Measurements from ENCODE around the gene GRID2. TPM values are rescaled to one million over a fixed set of nuclear protein-coding genes. Genes with fewer than 3 reads are reported as not detected.

The GRID2 gene
- total and polyA plus RNA-seq, 9 of the 15 experiments (the other 6 are each of a cell fraction or from before 2014, with no cell fraction given): 0.04 TPM; not detected in 7

DNA sequence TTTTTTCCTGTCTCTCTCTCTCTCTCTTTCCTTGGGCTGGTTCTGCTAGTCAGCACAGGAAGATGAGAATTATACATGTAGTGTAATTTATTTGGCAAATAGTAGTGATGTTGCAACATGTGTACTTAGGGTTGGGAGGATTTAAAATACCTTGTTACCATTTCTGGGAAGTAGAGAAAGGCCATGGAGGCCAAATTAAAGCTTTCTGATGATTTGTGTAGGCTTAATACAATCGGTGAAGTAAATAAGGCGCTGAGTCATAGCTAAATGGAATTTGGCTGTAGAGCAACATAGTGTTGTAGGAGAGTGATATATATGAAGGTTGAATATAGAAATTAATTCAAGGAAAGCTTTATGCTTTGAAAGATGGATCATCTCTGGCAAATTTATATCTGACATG, 295.3 kb downstream of the GRID2 start:
- intact Hi-C loops (cut with micrococcal nuclease) (no loop called here), in situ Hi-C loops (cut with MboI) (no loop called here)
- 5% methylated on average over 2 of the region's 2 CpGs for WGBS (ENCODE audit: insufficient coverage, low coverage, missing lambda C conversion rate)
- TF ChIP-seq, protein P1, sequence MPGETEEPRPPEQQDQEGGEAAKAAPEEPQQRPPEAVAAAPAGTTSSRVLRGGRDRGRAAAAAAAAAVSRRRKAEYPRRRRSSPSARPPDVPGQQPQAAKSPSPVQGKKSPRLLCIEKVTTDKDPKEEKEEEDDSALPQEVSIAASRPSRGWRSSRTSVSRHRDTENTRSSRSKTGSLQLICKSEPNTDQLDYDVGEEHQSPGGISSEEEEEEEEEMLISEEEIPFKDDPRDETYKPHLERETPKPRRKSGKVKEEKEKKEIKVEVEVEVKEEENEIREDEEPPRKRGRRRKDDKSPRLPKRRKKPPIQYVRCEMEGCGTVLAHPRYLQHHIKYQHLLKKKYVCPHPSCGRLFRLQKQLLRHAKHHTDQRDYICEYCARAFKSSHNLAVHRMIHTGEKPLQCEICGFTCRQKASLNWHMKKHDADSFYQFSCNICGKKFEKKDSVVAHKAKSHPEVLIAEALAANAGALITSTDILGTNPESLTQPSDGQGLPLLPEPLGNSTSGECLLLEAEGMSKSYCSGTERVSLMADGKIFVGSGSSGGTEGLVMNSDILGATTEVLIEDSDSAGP (CRISPR knock-in tag; IDR thresholded peaks at IDR 0.05): no peak
- no peak for TF ChIP-seq ZNF75A (CRISPR knock-in tag; IDR thresholded peaks at IDR 0.05)
- no peak for TF ChIP-seq FOSL1 (tag; conservative IDR thresholded peaks at IDR 0.05)
- no peak for TF ChIP-seq PRPF4 (IDR thresholded peaks at IDR 0.05; ENCODE audit: insufficient read depth, low read depth, low read length, poor library complexity, severe bottlenecking)
- TF ChIP-seq, protein P2, sequence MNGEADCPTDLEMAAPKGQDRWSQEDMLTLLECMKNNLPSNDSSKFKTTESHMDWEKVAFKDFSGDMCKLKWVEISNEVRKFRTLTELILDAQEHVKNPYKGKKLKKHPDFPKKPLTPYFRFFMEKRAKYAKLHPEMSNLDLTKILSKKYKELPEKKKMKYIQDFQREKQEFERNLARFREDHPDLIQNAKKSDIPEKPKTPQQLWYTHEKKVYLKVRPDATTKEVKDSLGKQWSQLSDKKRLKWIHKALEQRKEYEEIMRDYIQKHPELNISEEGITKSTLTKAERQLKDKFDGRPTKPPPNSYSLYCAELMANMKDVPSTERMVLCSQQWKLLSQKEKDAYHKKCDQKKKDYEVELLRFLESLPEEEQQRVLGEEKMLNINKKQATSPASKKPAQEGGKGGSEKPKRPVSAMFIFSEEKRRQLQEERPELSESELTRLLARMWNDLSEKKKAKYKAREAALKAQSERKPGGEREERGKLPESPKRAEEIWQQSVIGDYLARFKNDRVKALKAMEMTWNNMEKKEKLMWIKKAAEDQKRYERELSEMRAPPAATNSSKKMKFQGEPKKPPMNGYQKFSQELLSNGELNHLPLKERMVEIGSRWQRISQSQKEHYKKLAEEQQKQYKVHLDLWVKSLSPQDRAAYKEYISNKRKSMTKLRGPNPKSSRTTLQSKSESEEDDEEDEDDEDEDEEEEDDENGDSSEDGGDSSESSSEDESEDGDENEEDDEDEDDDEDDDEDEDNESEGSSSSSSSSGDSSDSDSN (IDR thresholded peaks at IDR 0.05; ENCODE audit: borderline replicate concordance in 1 of 2, low read depth in 2 of 2, low read length in 2 of 2): no peak
- no peak for TF ChIP-seq HMG20B (CRISPR knock-in tag; IDR thresholded peaks at IDR 0.05)
- no peak for TF ChIP-seq POLR2A (conservative IDR thresholded peaks at IDR 0.05)
- TF ChIP-seq STAT5A (IDR thresholded peaks at IDR 0.05; ENCODE audit: borderline replicate concordance, low read length): no peak
- TF ChIP-seq KAT7 (CRISPR knock-in tag; IDR thresholded peaks at IDR 0.05; ENCODE audit: borderline replicate concordance): no peak
- TF ChIP-seq ZNF224 (CRISPR knock-in tag; IDR thresholded peaks at IDR 0.05): no peak
- no peak for TF ChIP-seq ZBTB17 (CRISPR knock-in tag; IDR thresholded peaks at IDR 0.05)
- no peak for TF ChIP-seq NFE2L1 (tag; IDR thresholded peaks at IDR 0.05; ENCODE audit: borderline replicate concordance, low read depth)
- TF ChIP-seq CHCHD3 (CRISPR knock-in tag; IDR thresholded peaks at IDR 0.05): no peak
- TF ChIP-seq, protein P3, sequence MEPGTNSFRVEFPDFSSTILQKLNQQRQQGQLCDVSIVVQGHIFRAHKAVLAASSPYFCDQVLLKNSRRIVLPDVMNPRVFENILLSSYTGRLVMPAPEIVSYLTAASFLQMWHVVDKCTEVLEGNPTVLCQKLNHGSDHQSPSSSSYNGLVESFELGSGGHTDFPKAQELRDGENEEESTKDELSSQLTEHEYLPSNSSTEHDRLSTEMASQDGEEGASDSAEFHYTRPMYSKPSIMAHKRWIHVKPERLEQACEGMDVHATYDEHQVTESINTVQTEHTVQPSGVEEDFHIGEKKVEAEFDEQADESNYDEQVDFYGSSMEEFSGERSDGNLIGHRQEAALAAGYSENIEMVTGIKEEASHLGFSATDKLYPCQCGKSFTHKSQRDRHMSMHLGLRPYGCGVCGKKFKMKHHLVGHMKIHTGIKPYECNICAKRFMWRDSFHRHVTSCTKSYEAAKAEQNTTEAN (CRISPR knock-in tag; IDR thresholded peaks at IDR 0.05): no peak
- no peak for TF ChIP-seq ARID1B (IDR thresholded peaks at IDR 0.05)

More for the DNA sequence above, 295.3 kb downstream of the GRID2 start:
- H3K9me1 ChIP-seq (ENCODE audit: control insufficient read depth, insufficient read depth, low read length): no peaks in the 10 kb centered on the region
- H3K9ac ChIP-seq (ENCODE audit: insufficient read depth in 1 of 2, low read depth in 2 of 2, low read length in 2 of 2): no peak overlapping the region
- DNase-seq (ENCODE audit: extremely low read depth in 1 of 4, low spot score in 3 of 4): no peak
- POLR2A ChIA-PET: no interaction called here
- no peaks in the 10 kb centered on the region for H3K4me1 ChIP-seq (replicated peaks in 1 of 2; ENCODE audit: control insufficient read depth in 2 of 2, insufficient read depth in 2 of 2, low read length in 2 of 2)
- BruUV-seq (replicated peaks): no TSS peak
- no peak overlapping the region for H3K4me3 ChIP-seq
- H3K27ac ChIP-seq (ENCODE audit: extremely low read depth, low read depth, low read length): no peak overlapping the region
- no peaks in the 10 kb centered on the region for H4K20me1 ChIP-seq (replicated peaks; ENCODE audit: control insufficient read depth, insufficient read depth, low read length)
- no peak for FAIRE-seq
- H3K4me2 ChIP-seq (ENCODE audit: insufficient read depth, low read length): no peak overlapping the region
- no peaks in the 10 kb centered on the region for H3K36me3 ChIP-seq (ENCODE audit: control insufficient read depth, insufficient read depth, low read length)
- H2AFZ ChIP-seq (ENCODE audit: low read depth, low read length): no peak overlapping the region
- ATAC-seq: no peak
- no peaks in the 10 kb centered on the region; the same call in 1 of the 2 replicates for H3K9me3 ChIP-seq (replicated peaks; ENCODE audit: control insufficient read depth, insufficient read depth, low read depth, low read length)
- H3K79me2 ChIP-seq (ENCODE audit: control insufficient read depth, insufficient read depth, low read length): no peaks in the 10 kb centered on the region
- no peaks in the 10 kb centered on the region for H3K27me3 ChIP-seq (ENCODE audit: control insufficient read depth in 2 of 2, insufficient read depth in 2 of 2, low read length in 2 of 2)
- CTCF ChIA-PET (ENCODE audit: low intra/inter-chr PET ratio): no interaction called here
